ENCODE measurements around the gene ABCA4.

The ABCA4 gene

GRCh38 chr1:94058766-94059165 lies 62.2 kb downstream of the ABCA4 start:
- TF ChIP-seq RAD21 (IDR thresholded peaks at IDR 0.05; ENCODE audit: low read depth) = no peak
- no peak for TF ChIP-seq ZBTB7A (IDR thresholded peaks at IDR 0.05; ENCODE audit: low read depth)
- TF ChIP-seq CREB1 (IDR thresholded peaks at IDR 0.05; ENCODE audit: low read depth) = no peak

GRCh38 chr1:94056996-94057395 lies 64.0 kb downstream of the ABCA4 start:
- no peak for TF ChIP-seq MAX (IDR thresholded peaks at IDR 0.05)
- TF ChIP-seq TAF1 (IDR thresholded peaks at IDR 0.05; ENCODE audit: low read depth) = no peak
- no peak for TF ChIP-seq RAD21 (IDR thresholded peaks at IDR 0.05; ENCODE audit: low read depth)
- no peak for TF ChIP-seq ZBTB7A (IDR thresholded peaks at IDR 0.05; ENCODE audit: low read depth)
- TF ChIP-seq REST (IDR thresholded peaks at IDR 0.05; ENCODE audit: low read depth) = no peak
- TF ChIP-seq TCF12 (IDR thresholded peaks at IDR 0.05; ENCODE audit: low read depth) = no peak

GRCh38 chr1:94056171-94056570 lies 64.8 kb downstream of the ABCA4 start:
- no peak for TF ChIP-seq TAF1 (IDR thresholded peaks at IDR 0.05; ENCODE audit: low read depth)
- no peak for TF ChIP-seq CREB1 (IDR thresholded peaks at IDR 0.05; ENCODE audit: low read depth)
- TF ChIP-seq CEBPB (IDR thresholded peaks at IDR 0.05) = no peak
- no peak for TF ChIP-seq TCF12 (IDR thresholded peaks at IDR 0.05; ENCODE audit: low read depth)
- TF ChIP-seq FOXM1 (IDR thresholded peaks at IDR 0.05; ENCODE audit: borderline replicate concordance, low read depth) = no peak
- TF ChIP-seq RAD21 (IDR thresholded peaks at IDR 0.05; ENCODE audit: low read depth) = no peak
- no peak for TF ChIP-seq EP300 (IDR thresholded peaks at IDR 0.05; ENCODE audit: borderline replicate concordance)
- no peak for TF ChIP-seq TEAD4 (IDR thresholded peaks at IDR 0.05)
- no peak for TF ChIP-seq YY1 (IDR thresholded peaks at IDR 0.05; ENCODE audit: low read depth)
- no peak for TF ChIP-seq REST (IDR thresholded peaks at IDR 0.05; ENCODE audit: low read depth)
- no peak for TF ChIP-seq MAX (IDR thresholded peaks at IDR 0.05)
- TF ChIP-seq EGR1 (IDR thresholded peaks at IDR 0.05) = no peak
- no peak for TF ChIP-seq USF1 (IDR thresholded peaks at IDR 0.05)
- TF ChIP-seq NFIC (IDR thresholded peaks at IDR 0.05) = no peak
- no peak for TF ChIP-seq ZBTB7A (IDR thresholded peaks at IDR 0.05; ENCODE audit: low read depth)

- TF ChIP-seq YY1 (IDR thresholded peaks at IDR 0.05; ENCODE audit: low read depth) = 0 out of 2 replicates have a peak, but pooled peaks have one; percentile 23
- TF ChIP-seq TCF12 (IDR thresholded peaks at IDR 0.05; ENCODE audit: low read depth) = no peak
- peak; percentile 31; the same call in 1 of the 2 replicates for TF ChIP-seq TEAD4 (IDR thresholded peaks at IDR 0.05)
These were observed 65.4 kb downstream of the ABCA4 start for GRCh38 chr1:94055459-94056122.

- no peak for TF ChIP-seq TCF12 (IDR thresholded peaks at IDR 0.05; ENCODE audit: low read depth)
- TF ChIP-seq CREB1 (IDR thresholded peaks at IDR 0.05; ENCODE audit: low read depth) = no peak
- TF ChIP-seq FOXM1 (IDR thresholded peaks at IDR 0.05; ENCODE audit: borderline replicate concordance, low read depth) = no peak
- no peak for TF ChIP-seq CEBPB (IDR thresholded peaks at IDR 0.05)
- no peak for TF ChIP-seq NFIC (IDR thresholded peaks at IDR 0.05)
These were observed 70.3 kb downstream of the ABCA4 start for GRCh38 chr1:94050675-94051074.

GRCh38 chr1:94050254-94050653 lies 70.7 kb downstream of the ABCA4 start:
- no peak for TF ChIP-seq TAF1 (IDR thresholded peaks at IDR 0.05; ENCODE audit: low read depth)

GRCh38 chr1:94049791-94050190 lies 71.2 kb downstream of the ABCA4 start:
- no peak for TF ChIP-seq CREB1 (IDR thresholded peaks at IDR 0.05; ENCODE audit: low read depth)
- TF ChIP-seq RAD21 (IDR thresholded peaks at IDR 0.05; ENCODE audit: low read depth) = no peak
- no peak for TF ChIP-seq MAX (IDR thresholded peaks at IDR 0.05)
- TF ChIP-seq REST (IDR thresholded peaks at IDR 0.05; ENCODE audit: low read depth) = no peak
- TF ChIP-seq CEBPB (IDR thresholded peaks at IDR 0.05) = no peak
- no peak for TF ChIP-seq TAF1 (IDR thresholded peaks at IDR 0.05; ENCODE audit: low read depth)
- TF ChIP-seq FOXM1 (IDR thresholded peaks at IDR 0.05; ENCODE audit: borderline replicate concordance, low read depth) = no peak
- no peak for TF ChIP-seq NFIC (IDR thresholded peaks at IDR 0.05)
